HG02571 (cell line): ENCODE results near the gene MARCHF10.

Experiments
- ATAC-seq: cut with Tn5 transposase; IDR thresholded peaks from one replicate; pipeline ENCODE4 v1.9.1; 2021; ENCODE audit warnings: mild to moderate bottlenecking, moderate library complexity; ENCODE audit not compliant: unreplicated experiment

Gene MARCHF10

GRCh38 chr17:62822080-62822904 is 14.2 kb upstream of the MARCHF10 start:
- no peak for ATAC-seq

GRCh38 chr17:62821189-62822079 is 13.3 kb upstream of the MARCHF10 start:
- no peak for ATAC-seq

DNA sequence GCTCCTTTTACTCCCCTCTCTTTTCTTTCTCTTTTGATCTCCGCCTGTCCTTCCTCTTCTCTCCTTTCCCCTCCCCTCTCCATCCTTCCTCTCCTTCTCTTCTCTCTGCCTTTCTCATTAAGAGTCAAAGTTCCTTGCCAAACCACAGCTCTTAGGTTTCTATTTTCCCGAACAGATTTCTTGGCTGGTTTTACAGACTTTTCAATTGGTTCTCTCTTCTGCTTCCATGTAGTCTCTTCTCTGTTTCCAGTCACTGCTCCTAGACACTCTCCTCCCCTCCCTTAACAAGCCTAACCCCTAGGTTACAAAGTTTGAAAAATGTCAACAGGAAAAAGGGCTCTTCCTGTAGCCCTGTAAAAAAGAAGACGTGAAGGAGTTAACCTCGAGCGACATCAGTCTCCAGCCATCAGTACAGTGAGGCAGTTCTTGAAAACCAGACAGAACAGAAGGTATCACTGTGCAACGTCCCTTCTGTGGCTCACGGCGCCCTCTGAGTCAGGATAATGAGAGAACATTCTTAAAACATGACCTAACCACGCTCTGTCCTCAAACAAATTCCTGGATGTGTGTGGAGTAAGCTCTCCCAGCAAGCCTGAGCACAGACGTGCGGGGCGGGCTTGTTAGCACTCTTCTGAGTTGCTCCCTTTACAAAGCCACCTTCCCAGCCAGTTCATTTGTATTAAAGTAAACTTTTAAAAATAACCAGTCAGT is 11.6 kb upstream of the MARCHF10 start:
- no peak for ATAC-seq

GRCh38 chr17:62818526-62818925 is 10.4 kb upstream of the MARCHF10 start:
- no peak for ATAC-seq

GRCh38 chr17:62816282-62816839 is 8.2 kb upstream of the MARCHF10 start:
- no peak for ATAC-seq

GRCh38 chr17:62809656-62810055 is 1.5 kb upstream of the MARCHF10 start:
- no peak for ATAC-seq

DNA sequence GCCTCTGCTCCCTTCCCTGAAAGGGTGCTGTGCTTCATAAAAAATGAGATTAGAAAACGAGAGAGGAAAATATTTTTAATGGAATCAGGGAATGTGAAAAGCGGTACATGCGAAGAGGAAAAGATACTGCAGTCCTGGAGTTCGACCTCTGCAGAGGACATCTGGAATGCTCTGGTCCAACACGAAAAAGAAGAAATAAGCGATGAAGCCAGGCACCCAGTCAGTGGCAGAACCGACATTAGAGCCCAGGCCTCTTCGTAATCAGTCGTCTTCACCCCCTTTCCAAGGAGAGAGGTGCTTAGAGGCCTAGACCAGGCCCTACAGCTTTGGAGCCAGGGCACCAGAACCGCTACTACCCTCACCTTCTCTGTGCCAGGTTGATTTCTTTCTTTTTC is 459 bp upstream of the MARCHF10 start:
- ATAC-seq: no peak

DNA sequence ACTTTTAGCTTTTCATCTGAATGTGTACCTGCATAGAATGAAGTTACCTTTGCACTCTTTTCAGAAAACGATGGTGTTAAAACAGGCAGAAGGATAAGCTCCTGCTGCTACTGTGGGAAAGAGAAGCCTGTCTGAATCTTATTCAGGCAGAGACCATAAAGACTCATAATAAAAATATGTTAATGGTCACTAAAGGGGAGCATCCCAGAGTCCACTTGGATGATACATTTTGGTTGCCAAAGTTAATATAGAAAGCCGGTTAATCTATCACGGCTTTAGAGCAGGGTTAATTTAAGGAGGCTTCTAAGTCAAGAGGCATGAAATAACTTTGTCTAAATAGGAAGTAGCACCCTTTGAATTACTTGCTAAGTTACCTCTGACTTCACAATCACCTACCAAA is 2.9 kb downstream of the MARCHF10 start:
- ATAC-seq: no peak

DNA sequence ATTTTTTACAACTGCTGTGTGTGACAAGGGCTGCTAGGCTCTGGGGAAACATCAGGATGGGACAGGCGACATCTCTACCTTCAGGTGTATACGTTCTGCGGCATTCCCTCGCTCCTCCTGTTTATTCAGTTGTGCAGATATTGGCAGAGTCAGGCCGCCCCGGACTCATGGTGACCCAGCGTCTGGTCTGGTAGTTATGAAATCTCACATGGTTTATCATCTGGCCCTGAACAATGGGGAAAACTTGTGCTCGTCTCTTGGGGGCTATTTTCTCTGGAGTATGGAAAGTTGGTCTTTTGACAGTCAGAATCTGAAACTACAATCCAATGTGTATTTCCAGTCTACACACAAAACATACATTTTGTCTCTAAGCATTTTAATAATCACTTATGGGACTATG is 3.3 kb downstream of the MARCHF10 start:
- no peak for ATAC-seq

DNA sequence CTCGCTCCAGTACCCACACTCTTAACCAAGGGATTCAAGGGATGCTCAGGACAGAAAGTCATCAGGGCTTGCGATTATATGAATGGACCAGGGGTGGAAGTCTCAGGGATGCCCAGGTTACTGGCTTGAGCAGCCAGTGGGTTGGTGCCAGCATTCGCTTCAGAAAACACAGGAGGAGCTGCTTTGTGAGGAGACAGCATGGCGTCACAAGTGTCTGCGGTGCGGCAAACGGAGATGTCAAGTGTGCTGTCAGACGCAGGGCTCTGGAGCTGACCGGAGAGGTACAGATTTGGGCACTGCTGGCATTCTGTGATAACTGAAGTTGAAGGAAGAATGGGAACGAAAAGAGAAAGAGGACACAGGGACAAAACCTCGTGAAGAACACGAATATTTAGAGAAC is 4.1 kb downstream of the MARCHF10 start:
- ATAC-seq: no peak

DNA sequence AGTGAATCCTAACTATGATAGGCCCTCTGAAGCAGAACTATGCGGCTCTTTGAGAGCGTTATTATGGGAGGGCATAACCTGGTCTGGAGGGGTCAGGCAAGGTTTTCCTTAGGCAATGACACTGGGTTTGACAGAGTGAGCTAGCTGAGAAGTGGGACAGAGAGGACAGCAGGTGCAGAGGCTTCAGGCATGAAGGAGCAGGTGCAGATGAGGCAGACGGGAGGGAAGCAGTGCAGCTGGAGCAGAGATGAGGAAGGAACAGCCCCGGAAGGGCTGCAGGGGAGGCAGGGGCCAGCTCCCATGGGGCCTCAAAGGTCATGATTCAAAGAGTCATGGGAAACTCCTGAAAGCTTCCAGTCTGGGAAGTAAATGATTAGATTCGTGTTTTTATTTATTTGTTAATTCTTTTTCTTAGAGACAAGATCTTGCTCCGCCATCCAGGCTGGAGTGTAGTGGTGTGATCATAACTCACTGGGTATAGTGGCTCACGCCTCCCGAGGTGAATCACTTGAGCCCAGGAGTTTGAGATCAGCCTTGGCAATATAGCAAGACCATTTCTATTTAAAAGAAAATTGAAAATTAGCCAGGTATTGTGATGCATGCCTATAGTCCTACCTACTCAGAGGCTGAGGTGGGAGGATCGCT is 5.4 kb downstream of the MARCHF10 start:
- ATAC-seq: no peak

GRCh38 chr17:62801553-62802114 is 6.5 kb downstream of the MARCHF10 start:
- no peak for ATAC-seq

GRCh38 chr17:62800585-62800984 is 7.5 kb downstream of the MARCHF10 start:
- ATAC-seq: no peak

DNA sequence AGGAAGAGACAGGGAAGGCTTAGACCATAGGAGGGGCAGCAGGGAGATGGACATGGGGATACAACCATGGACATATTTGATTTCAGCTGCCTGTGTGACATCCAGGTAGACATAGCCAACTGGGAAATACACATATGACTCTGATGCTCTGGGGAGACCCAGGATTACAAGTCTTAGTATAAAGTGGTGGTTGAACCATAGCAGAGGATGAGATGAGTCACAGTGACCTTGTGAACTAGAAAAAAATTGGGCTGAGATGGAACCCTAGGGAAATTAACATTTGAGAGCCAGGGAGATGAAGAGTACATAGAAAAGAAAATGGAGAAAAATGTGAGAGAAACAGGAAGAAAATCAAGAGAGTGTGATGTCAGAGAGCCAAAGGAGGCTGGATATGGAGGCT is 10.2 kb downstream of the MARCHF10 start:
- ATAC-seq: no peak

- no peak for ATAC-seq
Observed at GRCh38 chr17:62796291-62796690, 11.8 kb downstream of the MARCHF10 start.

DNA sequence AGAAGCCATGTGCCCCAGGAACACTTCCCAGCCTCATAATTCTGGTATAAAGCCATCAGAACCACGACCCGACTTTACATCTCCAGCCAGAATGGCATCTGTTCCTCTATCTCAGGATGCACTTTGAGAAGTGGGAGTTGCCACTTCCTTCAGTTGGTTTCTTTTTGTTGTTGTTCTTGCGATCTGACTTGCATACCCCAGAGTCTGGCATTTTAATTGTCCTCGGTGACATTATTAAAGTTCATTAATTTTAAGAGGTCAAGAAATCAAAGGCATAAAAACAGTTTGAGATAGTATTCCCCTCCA is 13.5 kb downstream of the MARCHF10 start:
- ATAC-seq: no peak

DNA sequence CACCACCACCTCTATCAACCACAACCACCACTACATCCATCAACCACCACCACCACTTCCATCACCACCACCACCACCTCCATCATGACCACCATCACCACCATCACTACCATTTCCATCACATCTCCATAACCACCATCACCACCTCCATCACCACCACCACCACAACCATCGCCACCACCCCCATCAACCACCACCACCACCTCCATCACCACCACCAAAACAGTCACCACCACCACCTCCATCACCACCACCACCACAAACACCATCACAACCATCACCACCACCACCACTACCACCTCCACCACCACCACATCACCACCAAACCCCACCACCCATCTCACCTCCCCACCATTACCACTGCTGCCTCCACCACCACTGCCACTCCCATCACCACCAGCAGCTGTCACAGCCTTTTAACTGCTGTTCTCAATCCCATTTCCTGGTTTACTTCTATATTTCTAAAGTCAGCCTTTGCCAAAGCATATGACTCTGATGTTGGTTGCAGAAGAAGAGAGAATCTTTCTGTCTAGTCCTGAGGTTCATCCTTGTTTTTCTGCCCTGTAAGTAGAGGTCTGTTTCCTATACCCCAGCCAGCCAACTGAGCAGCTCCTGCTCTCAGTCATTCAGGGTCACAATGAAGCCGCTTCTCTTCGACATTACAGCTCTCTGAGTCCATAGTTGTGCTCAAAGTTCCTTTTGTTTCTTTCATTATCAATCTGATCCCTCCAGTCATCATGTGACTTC is 14.0 kb downstream of the MARCHF10 start:
- no peak for ATAC-seq

DNA sequence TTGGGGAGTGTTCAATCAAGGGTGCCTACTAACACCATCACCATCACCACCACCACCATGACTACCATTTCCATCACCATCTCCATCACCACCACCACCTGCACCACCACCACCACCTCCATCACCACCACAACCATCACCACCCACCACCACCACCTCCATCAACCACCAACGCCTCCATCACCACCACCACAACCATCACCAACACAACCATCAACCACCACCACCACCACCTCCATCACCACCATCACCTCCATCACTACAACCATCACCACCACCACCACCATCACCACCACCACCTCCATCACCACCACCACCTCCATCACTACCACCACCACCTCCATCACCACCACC is 15.7 kb downstream of the MARCHF10 start:
- no peak for ATAC-seq

- no peak for ATAC-seq
Observed at GRCh38 chr17:62791767-62792446, 16.2 kb downstream of the MARCHF10 start.
